GM15510 (cell line): ENCODE measurements around the gene NFIC.

Experiments used
- POLR2A ChIP-seq: IDR thresholded peaks from 3 replicates; pipeline ENCODE4 v1.6.1; 2011; ENCODE audit warnings: borderline replicate concordance; ENCODE audit not compliant: insufficient read length; ENCODE audit errors: extremely low read depth

The NFIC gene

DNA sequence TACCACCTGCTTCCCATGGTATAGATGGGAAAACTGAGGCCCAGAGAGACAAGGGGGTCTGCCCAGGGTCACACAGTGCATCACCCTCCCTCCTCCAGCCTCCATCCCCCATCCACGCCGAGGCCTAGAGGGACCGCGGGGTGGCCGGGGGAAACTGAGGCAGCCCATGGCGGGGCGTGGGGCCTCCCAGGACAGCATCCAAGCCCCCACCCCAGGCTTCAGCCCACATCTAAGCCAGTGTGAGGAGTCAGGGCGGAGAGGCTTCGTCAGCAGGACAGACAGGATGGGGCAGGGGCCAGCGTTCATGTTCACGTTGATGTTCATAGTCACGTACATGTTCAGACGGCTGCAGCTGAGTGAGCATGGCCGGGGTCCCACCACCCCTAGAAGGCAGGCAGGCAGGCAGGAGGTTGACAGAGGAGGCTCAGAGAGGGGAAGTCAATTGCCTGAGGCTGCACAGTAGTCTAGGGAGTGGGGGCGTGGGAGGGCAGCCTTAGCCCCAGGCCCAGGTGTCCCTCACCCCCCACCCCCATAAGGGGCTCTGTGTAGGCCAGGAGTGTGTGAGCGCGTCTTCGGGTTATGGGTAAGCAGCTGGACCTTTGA, 90.6 kb downstream of the NFIC start:
- no peak for TF ChIP-seq POLR2A

DNA sequence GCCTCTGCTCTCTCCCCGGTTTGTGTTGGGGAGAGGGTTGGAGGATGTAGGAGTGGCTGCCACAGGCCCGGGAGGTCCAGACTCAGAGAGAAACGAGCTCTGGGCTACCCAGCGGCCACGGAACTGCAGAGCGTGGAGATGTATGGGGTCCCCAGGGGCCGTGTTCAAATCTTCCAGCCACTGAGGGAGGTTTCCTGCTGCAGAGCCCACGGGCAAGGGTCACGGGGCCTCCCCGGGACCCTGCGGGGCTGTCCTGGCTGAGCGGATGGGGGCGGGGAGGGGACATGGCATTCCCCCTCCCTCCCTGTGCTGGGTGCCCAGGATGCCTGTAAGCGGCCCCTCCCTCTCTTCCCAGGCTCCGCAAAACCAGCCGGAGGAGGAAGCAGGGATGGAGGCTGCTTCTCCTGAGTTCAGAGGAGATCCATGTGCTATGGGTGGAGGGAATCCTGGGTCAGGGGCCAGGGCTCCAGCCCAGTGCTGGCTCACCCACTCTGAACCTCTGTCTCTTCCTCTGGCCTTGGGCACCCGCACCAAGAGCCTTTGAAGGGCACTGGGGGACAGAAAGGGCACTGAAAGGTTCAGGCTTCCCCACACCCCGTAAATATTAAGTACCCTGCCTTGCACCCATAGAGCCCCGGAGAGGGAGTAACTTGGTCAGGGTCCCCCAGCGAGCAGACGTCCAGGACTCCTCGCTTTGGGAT, 91.3 kb downstream of the NFIC start:
- no peak for TF ChIP-seq POLR2A

DNA sequence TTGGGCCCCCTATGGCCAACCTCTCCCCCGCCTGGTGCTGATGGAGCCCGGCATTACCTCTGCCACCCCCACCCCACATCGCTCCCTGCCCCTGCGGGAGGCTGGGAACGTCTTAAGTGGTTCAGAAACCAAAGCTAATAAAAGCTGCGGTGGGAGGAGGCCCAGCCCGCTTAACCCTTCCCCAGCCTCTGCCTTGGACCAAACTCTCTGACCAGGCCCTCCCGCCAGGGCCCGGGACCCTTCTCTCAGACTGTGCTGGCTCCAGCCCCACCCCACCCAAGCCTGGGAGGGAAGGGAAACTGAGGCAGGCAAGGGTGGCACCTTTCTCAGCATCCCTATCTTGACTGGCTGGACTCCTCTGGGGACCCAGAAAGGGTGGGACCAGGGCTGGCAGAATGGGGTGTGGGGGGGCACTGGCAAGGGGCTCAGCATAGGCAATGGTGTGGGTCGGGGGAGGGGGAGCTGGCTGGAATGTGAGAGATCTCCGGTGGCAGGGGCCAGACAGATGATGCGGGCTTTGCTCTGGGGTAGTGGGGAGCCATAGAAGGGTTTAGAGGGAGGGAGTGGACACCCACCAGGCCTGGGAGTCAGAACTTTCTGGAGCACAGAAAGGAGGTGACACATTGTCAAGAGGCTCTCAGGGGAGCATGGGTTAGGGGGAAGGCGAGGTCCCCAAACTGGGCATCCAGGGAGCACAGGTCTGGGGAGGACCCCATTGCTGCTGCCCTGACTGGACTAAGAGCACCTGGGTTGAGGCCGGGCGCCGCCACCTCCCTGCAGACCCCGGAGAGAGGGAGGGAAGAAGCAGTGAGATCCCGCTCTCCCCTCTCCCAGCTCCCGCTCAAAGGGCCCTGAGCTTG, 92.1 kb downstream of the NFIC start:
- TF ChIP-seq POLR2A: no peak

- TF ChIP-seq POLR2A: no peak
These were observed 92.9 kb downstream of the NFIC start for GRCh38 chr19:3459089-3459881.

GRCh38 chr19:3459965-3460582, 93.7 kb downstream of the NFIC start:
- TF ChIP-seq POLR2A: no peak

GRCh38 chr19:3462991-3463713, 96.8 kb downstream of the NFIC start:
- TF ChIP-seq POLR2A: no peak

- TF ChIP-seq POLR2A: no peak
These were observed 97.6 kb downstream of the NFIC start for GRCh38 chr19:3463714-3464586.

GRCh38 chr19:3464587-3465235, 98.3 kb downstream of the NFIC start:
- no peak for TF ChIP-seq POLR2A

DNA sequence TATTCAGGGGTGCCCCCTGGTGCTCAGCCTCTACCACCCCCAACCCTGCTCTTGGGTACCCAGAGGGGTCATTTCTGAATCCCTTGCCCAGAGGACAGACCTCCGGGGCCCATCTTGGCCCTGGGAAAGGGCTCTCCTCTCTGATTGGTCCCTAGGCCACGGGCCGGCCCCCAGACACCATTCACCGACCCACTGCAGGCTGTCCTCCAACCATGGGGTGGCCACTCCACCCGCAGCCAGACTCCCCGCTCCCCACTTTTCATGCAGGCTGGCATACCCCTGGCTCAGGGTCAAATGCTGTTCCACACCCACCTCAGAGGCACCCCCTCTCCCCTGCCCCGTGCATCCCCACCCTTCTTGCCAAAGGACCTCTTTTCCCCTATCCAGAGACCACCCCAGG, 99.2 kb downstream of the NFIC start:
- no peak for TF ChIP-seq POLR2A

- TF ChIP-seq POLR2A: no peak
These were observed 100.3 kb downstream of the NFIC start for GRCh38 chr19:3466635-3467034.

- TF ChIP-seq POLR2A: no peak
These were observed 101.2 kb downstream of the NFIC start for GRCh38 chr19:3467437-3468198.

GRCh38 chr19:3468211-3468610, 101.8 kb downstream of the NFIC start:
- no peak for TF ChIP-seq POLR2A
